HEK293 (cell line): ENCODE measurements around the gene OR4F15.

ENCODE experiments used
- CTCF ChIA-PET: fragments of 350-600 bp; formaldehyde crosslinking; extraction: SDS; loops from one replicate; lab custom pipeline; 2021; ENCODE audit warnings: antibody characterized with exemption; lab: Yijun Ruan, JAX
- POLR2A ChIA-PET: fragments of 300-600 bp; formaldehyde crosslinking; extraction: SDS; loops from one replicate; lab custom pipeline; 2020; ENCODE audit warnings: antibody characterized with exemption, inconsistent platforms; lab: Yijun Ruan, JAX
- H3K27ac ChIP-seq: fragments of 200-500 bp; sonication (Bioruptor generic); 2 replicates; pipeline ENCODE4 v1.5.1; 2014; ENCODE audit warnings: low read depth, low read length, control low read depth, inconsistent platforms; ENCODE audit errors: extremely low read depth
- H3K36me3 ChIP-seq, 2 experiments: fragments of 200-500 bp in 1 of 2; sonication (Bioruptor generic) in 1 of 2; 1 replicate in 1 of 2; 2 replicates in 1 of 2; pipeline ENCODE4 v1.5.1; 2014 to 2017; ENCODE audit warnings: inconsistent platforms in 2 of 2, low read length in 2 of 2; ENCODE audit not compliant: control insufficient read depth in 2 of 2, insufficient read depth in 1 of 2
- H3K4me1 ChIP-seq: fragments of 200-500 bp; sonication (Bioruptor generic); 2 replicates; pipeline ENCODE4 v1.5.1; 2014; ENCODE audit warnings: mild to moderate bottlenecking, low read length, inconsistent platforms; ENCODE audit not compliant: control insufficient read depth, insufficient read depth
- H3K4me3 ChIP-seq: 2 replicates; pipeline ENCODE4 v1.5.1; 2011; ENCODE audit warnings: low read depth, mild to moderate bottlenecking, control low read depth, low read length, moderate library complexity
- H3K9me3 ChIP-seq: fragments of 200-500 bp; sonication (Bioruptor generic); 2 replicates; pipeline ENCODE4 v1.5.1; 2014; ENCODE audit warnings: low read depth, low read length, inconsistent platforms; ENCODE audit not compliant: control insufficient read depth, insufficient read depth
- HOXC10 ChIP-seq: sonication (generic); formaldehyde crosslinking; IDR thresholded peaks from 2 replicates; pipeline ENCODE4 v1.8.1; 2023; ENCODE audit warnings: mild to moderate bottlenecking, missing genetic modification reagents
- IKZF3 ChIP-seq: fragments of 450-650 bp; IDR thresholded peaks from 2 replicates; pipeline ENCODE4 v1.5.0; 2018; ENCODE audit warnings: missing biosample characterization, mild to moderate bottlenecking, missing genetic modification characterization, moderate library complexity
- KLF8 ChIP-seq: fragments of 450-650 bp; formaldehyde crosslinking; IDR thresholded peaks from 2 replicates; pipeline ENCODE4 v1.5.1; 2016; ENCODE audit warnings: missing biosample characterization, missing genetic modification characterization
- MYNN ChIP-seq: fragments of 450-650 bp; formaldehyde crosslinking; IDR thresholded peaks from 2 replicates; pipeline ENCODE4 v1.5.1; 2016; ENCODE audit warnings: missing biosample characterization, missing genetic modification characterization, borderline replicate concordance
- MZF1 ChIP-seq: fragments of 450-650 bp; formaldehyde crosslinking; IDR thresholded peaks from 2 replicates; pipeline ENCODE4 v1.5.1; 2017; ENCODE audit warnings: missing biosample characterization, missing genetic modification characterization, borderline replicate concordance
- OSR2 ChIP-seq: fragments of 450-650 bp; formaldehyde crosslinking; IDR thresholded peaks from 2 replicates; pipeline ENCODE4 v1.5.1; 2016; ENCODE audit warnings: missing biosample characterization, missing genetic modification characterization
- SCRT1 ChIP-seq: fragments of 450-650 bp; formaldehyde crosslinking; IDR thresholded peaks from 2 replicates; pipeline ENCODE4 v1.5.1; 2016; ENCODE audit warnings: missing biosample characterization, missing genetic modification characterization, borderline replicate concordance
- ZFP37 ChIP-seq: fragments of 450-650 bp; formaldehyde crosslinking; IDR thresholded peaks from 2 replicates; pipeline ENCODE4 v1.5.1; 2016; ENCODE audit warnings: missing biosample characterization, missing genetic modification characterization
- ZNF114 ChIP-seq: fragments of 450-650 bp; formaldehyde crosslinking; IDR thresholded peaks from 2 replicates; pipeline ENCODE4 v1.5.0; 2017; ENCODE audit warnings: missing biosample characterization, missing genetic modification characterization
- ZNF157 ChIP-seq: fragments of 450-650 bp; formaldehyde crosslinking; IDR thresholded peaks from 2 replicates; pipeline ENCODE4 v1.5.1; 2016; ENCODE audit warnings: missing biosample characterization, missing genetic modification characterization
- ZNF174 ChIP-seq: fragments of 450-650 bp; formaldehyde crosslinking; IDR thresholded peaks from 2 replicates; pipeline ENCODE4 v1.5.0; 2017; ENCODE audit warnings: missing biosample characterization, mild to moderate bottlenecking, missing genetic modification characterization
- ZNF394 ChIP-seq: fragments of 450-650 bp; formaldehyde crosslinking; IDR thresholded peaks from 2 replicates; pipeline ENCODE4 v1.5.1; 2016; ENCODE audit warnings: missing biosample characterization, missing genetic modification characterization, mild to moderate bottlenecking, moderate library complexity, borderline replicate concordance
- ZNF416 ChIP-seq: fragments of 450-650 bp; formaldehyde crosslinking; IDR thresholded peaks from 2 replicates; pipeline ENCODE4 v1.5.1; 2016; ENCODE audit warnings: missing biosample characterization, missing genetic modification characterization
- ZNF473 ChIP-seq: fragments of 450-650 bp; formaldehyde crosslinking; IDR thresholded peaks from 2 replicates; pipeline ENCODE4 v1.5.1; 2017; ENCODE audit warnings: missing biosample characterization, missing genetic modification characterization
- ZNF629 ChIP-seq: fragments of 450-650 bp; formaldehyde crosslinking; IDR thresholded peaks from 2 replicates; pipeline ENCODE4 v1.5.1; 2017; ENCODE audit warnings: missing biosample characterization, missing genetic modification characterization
- ZNF677 ChIP-seq: fragments of 450-650 bp; IDR thresholded peaks from 2 replicates; pipeline ENCODE4 v1.5.0; 2018; ENCODE audit warnings: missing biosample characterization, mild to moderate bottlenecking, missing genetic modification characterization, moderate library complexity
- ZNF791 ChIP-seq: fragments of 450-650 bp; formaldehyde crosslinking; IDR thresholded peaks from 2 replicates; pipeline ENCODE4 v1.5.1; 2016; ENCODE audit warnings: missing biosample characterization, missing genetic modification characterization
- TF ChIP-seq, protein P1 (sequence below): fragments of 450-650 bp; formaldehyde crosslinking; IDR thresholded peaks from 2 replicates; pipeline ENCODE4 v1.5.1; 2016; ENCODE audit warnings: missing biosample characterization, missing genetic modification characterization
- TF ChIP-seq, protein P2 (sequence below): fragments of 450-650 bp; formaldehyde crosslinking; conservative IDR thresholded peaks from 2 replicates; pipeline ENCODE4 v1.5.1; 2016; ENCODE audit warnings: low read depth, missing biosample characterization, missing genetic modification characterization
- TF ChIP-seq, protein P3 (sequence below): sonication (generic); formaldehyde crosslinking; IDR thresholded peaks from 2 replicates; pipeline ENCODE4 v1.8.1; 2022; ENCODE audit warnings: mild to moderate bottlenecking, moderate library complexity, missing genetic modification reagents
- TF ChIP-seq, protein P4 (sequence below): fragments of 450-650 bp; formaldehyde crosslinking; IDR thresholded peaks from 2 replicates; pipeline ENCODE4 v1.5.1; 2016; ENCODE audit warnings: missing biosample characterization, missing genetic modification characterization, low read depth
- TF ChIP-seq, protein P5 (sequence below): fragments of 450-650 bp; formaldehyde crosslinking; IDR thresholded peaks from 2 replicates; pipeline ENCODE4 v1.5.1; 2017; ENCODE audit warnings: missing biosample characterization, mild to moderate bottlenecking, missing genetic modification characterization, moderate library complexity
- TF ChIP-seq, protein P6 (sequence below): fragments of 450-650 bp; formaldehyde crosslinking; IDR thresholded peaks from 2 replicates; pipeline ENCODE4 v1.5.1; 2017; ENCODE audit warnings: missing biosample characterization, missing genetic modification characterization
- TF ChIP-seq, protein P7 (sequence below): fragments of 450-650 bp; formaldehyde crosslinking; IDR thresholded peaks from 2 replicates; pipeline ENCODE4 v1.5.1; 2016; ENCODE audit warnings: missing biosample characterization, missing genetic modification characterization

Gene OR4F15

DNA sequence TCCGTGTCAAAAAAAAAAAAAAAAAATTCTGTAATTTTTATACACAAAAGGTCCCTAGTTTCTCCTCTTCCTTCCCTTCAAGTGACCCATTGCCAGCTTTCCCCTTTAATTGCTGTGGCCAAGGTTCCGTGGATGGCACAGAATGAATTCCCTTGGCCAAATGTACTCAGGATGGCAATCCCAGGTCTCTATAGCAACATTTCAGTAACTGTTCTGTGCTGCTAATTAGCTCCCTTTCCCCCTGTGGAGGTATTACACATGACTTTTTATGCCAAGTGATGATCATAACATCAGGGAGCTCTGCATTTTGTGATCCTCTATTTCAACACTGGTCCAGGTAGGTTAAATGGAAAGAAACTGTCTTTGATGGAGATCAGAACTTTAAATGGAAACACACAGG lies 8.8 kb upstream of the OR4F15 start, which contains the start of gene OR4F6:
TSS of gene OR4F6 (plus strand) at position 301 of the 400 bp plus-strand sequence. CDS start 2,211 bp downstream, outside the sequence.
- TF ChIP-seq ZFP37 (tag by site-specific recombination): no peak
- TF ChIP-seq OSR2: no peak
- no peak for TF ChIP-seq ZNF416 (tag by site-specific recombination)
- TF ChIP-seq, protein P1, sequence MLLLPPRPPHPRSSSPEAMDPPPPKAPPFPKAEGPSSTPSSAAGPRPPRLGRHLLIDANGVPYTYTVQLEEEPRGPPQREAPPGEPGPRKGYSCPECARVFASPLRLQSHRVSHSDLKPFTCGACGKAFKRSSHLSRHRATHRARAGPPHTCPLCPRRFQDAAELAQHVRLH: no peak
- TF ChIP-seq IKZF3: no peak
- TF ChIP-seq, protein P2, sequence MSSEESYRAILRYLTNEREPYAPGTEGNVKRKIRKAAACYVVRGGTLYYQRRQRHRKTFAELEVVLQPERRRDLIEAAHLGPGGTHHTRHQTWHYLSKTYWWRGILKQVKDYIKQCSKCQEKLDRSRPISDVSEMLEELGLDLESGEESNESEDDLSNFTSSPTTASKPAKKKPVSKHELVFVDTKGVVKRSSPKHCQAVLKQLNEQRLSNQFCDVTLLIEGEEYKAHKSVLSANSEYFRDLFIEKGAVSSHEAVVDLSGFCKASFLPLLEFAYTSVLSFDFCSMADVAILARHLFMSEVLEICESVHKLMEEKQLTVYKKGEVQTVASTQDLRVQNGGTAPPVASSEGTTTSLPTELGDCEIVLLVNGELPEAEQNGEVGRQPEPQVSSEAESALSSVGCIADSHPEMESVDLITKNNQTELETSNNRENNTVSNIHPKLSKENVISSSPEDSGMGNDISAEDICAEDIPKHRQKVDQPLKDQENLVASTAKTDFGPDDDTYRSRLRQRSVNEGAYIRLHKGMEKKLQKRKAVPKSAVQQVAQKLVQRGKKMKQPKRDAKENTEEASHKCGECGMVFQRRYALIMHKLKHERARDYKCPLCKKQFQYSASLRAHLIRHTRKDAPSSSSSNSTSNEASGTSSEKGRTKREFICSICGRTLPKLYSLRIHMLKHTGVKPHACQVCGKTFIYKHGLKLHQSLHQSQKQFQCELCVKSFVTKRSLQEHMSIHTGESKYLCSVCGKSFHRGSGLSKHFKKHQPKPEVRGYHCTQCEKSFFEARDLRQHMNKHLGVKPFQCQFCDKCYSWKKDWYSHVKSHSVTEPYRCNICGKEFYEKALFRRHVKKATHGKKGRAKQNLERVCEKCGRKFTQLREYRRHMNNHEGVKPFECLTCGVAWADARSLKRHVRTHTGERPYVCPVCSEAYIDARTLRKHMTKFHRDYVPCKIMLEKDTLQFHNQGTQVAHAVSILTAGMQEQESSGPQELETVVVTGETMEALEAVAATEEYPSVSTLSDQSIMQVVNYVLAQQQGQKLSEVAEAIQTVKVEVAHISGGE (tag by site-specific recombination): no peak
- TF ChIP-seq, protein P3, sequence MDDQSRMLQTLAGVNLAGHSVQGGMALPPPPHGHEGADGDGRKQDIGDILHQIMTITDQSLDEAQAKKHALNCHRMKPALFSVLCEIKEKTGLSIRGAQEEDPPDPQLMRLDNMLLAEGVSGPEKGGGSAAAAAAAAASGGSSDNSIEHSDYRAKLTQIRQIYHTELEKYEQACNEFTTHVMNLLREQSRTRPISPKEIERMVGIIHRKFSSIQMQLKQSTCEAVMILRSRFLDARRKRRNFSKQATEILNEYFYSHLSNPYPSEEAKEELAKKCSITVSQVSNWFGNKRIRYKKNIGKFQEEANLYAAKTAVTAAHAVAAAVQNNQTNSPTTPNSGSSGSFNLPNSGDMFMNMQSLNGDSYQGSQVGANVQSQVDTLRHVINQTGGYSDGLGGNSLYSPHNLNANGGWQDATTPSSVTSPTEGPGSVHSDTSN (CRISPR knock-in tag): no peak
- TF ChIP-seq KLF8: no peak
- TF ChIP-seq MYNN (tag by site-specific recombination): no peak
- no peak for TF ChIP-seq ZNF473 (tag by site-specific recombination)
- TF ChIP-seq ZNF174: no peak
- TF ChIP-seq, protein P4, sequence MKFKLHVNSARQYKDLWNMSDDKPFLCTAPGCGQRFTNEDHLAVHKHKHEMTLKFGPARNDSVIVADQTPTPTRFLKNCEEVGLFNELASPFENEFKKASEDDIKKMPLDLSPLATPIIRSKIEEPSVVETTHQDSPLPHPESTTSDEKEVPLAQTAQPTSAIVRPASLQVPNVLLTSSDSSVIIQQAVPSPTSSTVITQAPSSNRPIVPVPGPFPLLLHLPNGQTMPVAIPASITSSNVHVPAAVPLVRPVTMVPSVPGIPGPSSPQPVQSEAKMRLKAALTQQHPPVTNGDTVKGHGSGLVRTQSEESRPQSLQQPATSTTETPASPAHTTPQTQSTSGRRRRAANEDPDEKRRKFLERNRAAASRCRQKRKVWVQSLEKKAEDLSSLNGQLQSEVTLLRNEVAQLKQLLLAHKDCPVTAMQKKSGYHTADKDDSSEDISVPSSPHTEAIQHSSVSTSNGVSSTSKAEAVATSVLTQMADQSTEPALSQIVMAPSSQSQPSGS (tag by site-specific recombination): no peak
- no peak for TF ChIP-seq ZNF677 (tag by site-specific recombination)
- TF ChIP-seq, protein P5, sequence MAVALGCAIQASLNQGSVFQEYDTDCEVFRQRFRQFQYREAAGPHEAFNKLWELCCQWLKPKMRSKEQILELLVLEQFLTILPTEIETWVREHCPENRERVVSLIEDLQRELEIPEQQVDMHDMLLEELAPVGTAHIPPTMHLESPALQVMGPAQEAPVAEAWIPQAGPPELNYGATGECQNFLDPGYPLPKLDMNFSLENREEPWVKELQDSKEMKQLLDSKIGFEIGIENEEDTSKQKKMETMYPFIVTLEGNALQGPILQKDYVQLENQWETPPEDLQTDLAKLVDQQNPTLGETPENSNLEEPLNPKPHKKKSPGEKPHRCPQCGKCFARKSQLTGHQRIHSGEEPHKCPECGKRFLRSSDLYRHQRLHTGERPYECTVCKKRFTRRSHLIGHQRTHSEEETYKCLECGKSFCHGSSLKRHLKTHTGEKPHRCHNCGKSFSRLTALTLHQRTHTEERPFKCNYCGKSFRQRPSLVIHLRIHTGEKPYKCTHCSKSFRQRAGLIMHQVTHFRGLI (tag by site-specific recombination): no peak
- Histone ChIP-seq H3K9me3 (no peaks in the 10 kb centered on the region; the same call in 1 of the 2 replicates), H3K36me3 (no peaks in the 10 kb centered on the region), H3K4me1 (no peaks in the 10 kb centered on the region), H3K27ac (no peak within 1 kb of the TSS), H3K4me3 (no peak within 1 kb of the TSS)
- ChIA-PET CTCF (no interaction called here), POLR2A (no interaction called here)

DNA sequence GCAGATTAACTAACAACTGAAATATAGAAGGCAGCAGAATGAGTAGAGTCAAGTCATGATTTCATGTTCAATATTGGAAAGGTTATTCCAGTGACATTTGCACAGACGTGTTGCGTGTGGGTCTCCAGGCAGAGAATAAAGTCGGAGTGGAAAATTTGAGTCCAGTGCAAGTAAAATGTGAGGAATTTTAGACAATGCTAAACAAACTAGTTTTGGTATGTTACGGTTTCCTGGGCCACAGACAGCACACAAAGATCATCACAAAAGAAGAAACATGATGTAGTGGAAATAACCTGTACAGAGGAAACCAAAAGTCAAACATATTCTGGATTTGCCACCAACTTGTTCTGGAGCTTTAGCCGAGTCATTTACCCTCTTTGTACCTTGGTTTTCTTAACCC lies 8.3 kb upstream of the OR4F15 start:
- no peaks in the 10 kb centered on the region for H3K4me1 ChIP-seq
- H3K27ac ChIP-seq: no peak overlapping the region
- CTCF ChIA-PET: no interaction called here
- no peak overlapping the region for H3K4me3 ChIP-seq
- POLR2A ChIA-PET: no interaction called here
- H3K36me3 ChIP-seq: no peaks in the 10 kb centered on the region
- H3K9me3 ChIP-seq: no peaks in the 10 kb centered on the region; the same call in 1 of the 2 replicates
- TF ChIP-seq HOXC10 (no peak), MZF1 (tag by site-specific recombination) (no peak), ZNF677 (tag by site-specific recombination) (no peak), ZNF157 (tag by site-specific recombination) (no peak), SCRT1 (tag by site-specific recombination) (no peak), ZNF629 (tag by site-specific recombination) (no peak), ZNF791 (tag by site-specific recombination) (no peak), ZNF394 (tag by site-specific recombination) (no peak), ZNF114 (tag by site-specific recombination) (no peak)
- TF ChIP-seq, protein P6, sequence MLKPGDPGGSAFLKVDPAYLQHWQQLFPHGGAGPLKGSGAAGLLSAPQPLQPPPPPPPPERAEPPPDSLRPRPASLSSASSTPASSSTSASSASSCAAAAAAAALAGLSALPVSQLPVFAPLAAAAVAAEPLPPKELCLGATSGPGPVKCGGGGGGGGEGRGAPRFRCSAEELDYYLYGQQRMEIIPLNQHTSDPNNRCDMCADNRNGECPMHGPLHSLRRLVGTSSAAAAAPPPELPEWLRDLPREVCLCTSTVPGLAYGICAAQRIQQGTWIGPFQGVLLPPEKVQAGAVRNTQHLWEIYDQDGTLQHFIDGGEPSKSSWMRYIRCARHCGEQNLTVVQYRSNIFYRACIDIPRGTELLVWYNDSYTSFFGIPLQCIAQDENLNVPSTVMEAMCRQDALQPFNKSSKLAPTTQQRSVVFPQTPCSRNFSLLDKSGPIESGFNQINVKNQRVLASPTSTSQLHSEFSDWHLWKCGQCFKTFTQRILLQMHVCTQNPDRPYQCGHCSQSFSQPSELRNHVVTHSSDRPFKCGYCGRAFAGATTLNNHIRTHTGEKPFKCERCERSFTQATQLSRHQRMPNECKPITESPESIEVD (tag by site-specific recombination): no peak
- TF ChIP-seq, protein P7, sequence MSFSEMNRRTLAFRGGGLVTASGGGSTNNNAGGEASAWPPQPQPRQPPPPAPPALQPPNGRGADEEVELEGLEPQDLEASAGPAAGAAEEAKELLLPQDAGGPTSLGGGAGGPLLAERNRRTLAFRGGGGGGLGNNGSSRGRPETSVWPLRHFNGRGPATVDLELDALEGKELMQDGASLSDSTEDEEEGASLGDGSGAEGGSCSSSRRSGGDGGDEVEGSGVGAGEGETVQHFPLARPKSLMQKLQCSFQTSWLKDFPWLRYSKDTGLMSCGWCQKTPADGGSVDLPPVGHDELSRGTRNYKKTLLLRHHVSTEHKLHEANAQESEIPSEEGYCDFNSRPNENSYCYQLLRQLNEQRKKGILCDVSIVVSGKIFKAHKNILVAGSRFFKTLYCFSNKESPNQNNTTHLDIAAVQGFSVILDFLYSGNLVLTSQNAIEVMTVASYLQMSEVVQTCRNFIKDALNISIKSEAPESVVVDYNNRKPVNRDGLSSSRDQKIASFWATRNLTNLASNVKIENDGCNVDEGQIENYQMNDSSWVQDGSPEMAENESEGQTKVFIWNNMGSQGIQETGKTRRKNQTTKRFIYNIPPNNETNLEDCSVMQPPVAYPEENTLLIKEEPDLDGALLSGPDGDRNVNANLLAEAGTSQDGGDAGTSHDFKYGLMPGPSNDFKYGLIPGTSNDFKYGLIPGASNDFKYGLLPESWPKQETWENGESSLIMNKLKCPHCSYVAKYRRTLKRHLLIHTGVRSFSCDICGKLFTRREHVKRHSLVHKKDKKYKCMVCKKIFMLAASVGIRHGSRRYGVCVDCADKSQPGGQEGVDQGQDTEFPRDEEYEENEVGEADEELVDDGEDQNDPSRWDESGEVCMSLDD: no peak
